ENCODE data around the gene ARSG.
A peak's percentile ranks its signal among the peaks of the same experiment; 100 is the strongest.
"Not testable (repeated sequence)": the region's sequence is repeated elsewhere in the genome, so short reads cannot be mapped to it uniquely, and the experiment has no call there.

Gene ARSG

DNA sequence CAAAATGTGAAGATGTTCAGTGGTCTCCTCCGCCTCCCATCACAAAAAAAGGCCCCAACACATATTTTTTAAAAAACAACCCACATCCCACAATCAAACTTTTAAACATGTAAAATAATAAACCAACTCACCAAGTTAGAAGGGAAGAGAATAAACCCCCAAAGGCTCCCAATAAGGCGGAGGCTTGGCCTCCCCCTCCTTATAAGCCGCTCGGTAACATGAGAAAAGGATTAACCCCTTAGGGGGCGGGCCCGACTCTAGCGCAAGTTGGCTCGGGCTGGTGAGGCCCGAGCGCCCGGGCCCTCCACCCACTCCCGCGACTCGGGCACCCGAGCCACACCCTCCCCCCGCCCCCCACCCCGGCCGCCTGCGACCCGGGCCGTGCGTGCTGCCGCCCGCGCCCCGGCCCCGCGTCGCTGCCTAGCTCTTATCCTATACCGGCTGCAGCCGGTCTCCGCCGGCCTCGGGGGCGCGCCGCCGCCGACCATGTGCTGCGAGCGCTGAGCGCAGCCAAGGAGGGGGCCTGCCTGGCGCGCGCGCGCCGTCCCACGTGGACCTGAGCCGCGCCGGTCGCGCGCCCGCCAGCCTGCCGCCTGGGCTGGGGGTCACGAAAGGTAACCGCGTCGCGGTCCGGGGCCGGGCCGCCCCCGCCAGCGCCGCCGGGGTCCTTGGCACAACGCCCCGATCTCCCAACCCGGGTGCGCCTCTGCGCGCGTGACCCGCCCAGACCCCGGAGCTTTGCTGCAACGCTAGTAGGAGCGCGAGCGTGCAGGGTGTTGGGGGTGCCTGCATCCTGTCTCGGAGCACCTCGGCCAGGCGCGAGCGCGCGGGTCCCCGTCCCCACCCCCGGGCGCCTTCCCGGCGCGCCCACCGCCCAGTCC is at the start of gene ARSG, which contains the start of gene SLC16A6:
TSS of gene ARSG (plus strand) at position 541 of the 881 bp plus-strand sequence. CDS start 15,999 bp downstream, outside the sequence.
TSS of gene SLC16A6 (minus strand) at position 173 of the 881 bp plus-strand sequence. CDS start 12,807 bp downstream, outside the sequence.
- H3K27me3 ChIP-seq (ENCODE audit: low read depth, low read length): peaks cover 14% of the 10 kb centered on the region
- H3K9me3 ChIP-seq (ENCODE audit: control insufficient read depth in 1 of 2, low read length in 2 of 2): no peaks in the 10 kb centered on the region
- peak within 1 kb of the TSS; percentile 52 to 87 for H3K4me3 ChIP-seq (ENCODE audit: low read depth in 1 of 2, low read length in 2 of 2)
- H3K27ac ChIP-seq (ENCODE audit: low read length): peak within 1 kb of the TSS; percentile 60
- no peaks in the 10 kb centered on the region for H3K36me3 ChIP-seq (ENCODE audit: control insufficient read depth in 1 of 2, insufficient read depth in 2 of 2, low read length in 2 of 2)
- H3K4me1 ChIP-seq (ENCODE audit: control insufficient read depth in 1 of 2, insufficient read depth in 2 of 2, low read length in 2 of 2): peaks cover 5 to 23% of the 10 kb centered on the region in 2 donors

DNA sequence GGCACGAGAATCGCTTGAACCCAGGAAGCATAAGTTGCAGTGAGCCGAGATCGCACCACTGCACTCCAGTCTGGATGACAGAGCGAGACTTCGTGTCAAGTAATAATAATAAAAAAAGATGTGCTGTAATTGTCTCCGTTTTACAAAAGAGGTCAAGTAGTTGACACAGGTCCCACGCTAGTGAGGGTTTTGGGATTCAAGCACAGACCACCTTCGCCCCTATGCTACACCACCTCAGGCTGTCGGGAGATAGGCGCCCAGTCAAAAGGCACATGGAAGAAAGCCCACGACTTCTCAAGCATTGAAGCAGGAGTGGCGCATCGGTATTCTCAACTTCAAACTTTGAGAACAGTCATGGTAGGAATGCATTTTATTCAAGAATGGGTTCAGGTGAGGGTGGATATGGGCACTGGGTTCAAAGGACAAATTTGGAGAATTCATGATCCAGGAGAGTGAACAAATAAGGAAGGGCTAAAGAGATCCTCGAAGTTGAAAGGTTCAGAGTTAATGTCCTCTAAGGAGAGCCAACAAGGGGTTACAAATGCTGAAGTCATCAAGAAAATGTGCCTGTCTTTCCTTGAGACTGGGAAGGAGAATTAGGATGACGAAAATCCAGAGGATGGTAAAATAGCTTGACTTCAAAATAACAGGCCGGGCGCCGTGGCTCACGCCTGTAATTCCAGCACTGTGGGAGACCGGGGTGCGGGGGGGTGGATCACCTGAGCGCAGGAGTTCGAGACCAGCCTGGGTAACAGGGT is 44.8 kb upstream of the ARSG start:
- Histone ChIP-seq H3K27ac (ENCODE audit: low read length) (no peak overlapping the region), H3K27me3 (ENCODE audit: low read depth, low read length) (no peaks in the 10 kb centered on the region), H3K4me3 (ENCODE audit: low read depth in 1 of 2, low read length in 2 of 2) (peak overlapping the region in 1 of 2 donors; percentile 80), H3K36me3 (ENCODE audit: control insufficient read depth in 1 of 2, insufficient read depth in 2 of 2, low read length in 2 of 2) (peaks cover under 1 to 8% of the 10 kb centered on the region in 2 donors), H3K9me3 (ENCODE audit: control insufficient read depth in 1 of 2, low read length in 2 of 2) (no peaks in the 10 kb centered on the region), H3K4me1 (ENCODE audit: control insufficient read depth in 1 of 2, insufficient read depth in 2 of 2, low read length in 2 of 2) (peaks cover 6 to 18% of the 10 kb centered on the region in 2 donors)

DNA sequence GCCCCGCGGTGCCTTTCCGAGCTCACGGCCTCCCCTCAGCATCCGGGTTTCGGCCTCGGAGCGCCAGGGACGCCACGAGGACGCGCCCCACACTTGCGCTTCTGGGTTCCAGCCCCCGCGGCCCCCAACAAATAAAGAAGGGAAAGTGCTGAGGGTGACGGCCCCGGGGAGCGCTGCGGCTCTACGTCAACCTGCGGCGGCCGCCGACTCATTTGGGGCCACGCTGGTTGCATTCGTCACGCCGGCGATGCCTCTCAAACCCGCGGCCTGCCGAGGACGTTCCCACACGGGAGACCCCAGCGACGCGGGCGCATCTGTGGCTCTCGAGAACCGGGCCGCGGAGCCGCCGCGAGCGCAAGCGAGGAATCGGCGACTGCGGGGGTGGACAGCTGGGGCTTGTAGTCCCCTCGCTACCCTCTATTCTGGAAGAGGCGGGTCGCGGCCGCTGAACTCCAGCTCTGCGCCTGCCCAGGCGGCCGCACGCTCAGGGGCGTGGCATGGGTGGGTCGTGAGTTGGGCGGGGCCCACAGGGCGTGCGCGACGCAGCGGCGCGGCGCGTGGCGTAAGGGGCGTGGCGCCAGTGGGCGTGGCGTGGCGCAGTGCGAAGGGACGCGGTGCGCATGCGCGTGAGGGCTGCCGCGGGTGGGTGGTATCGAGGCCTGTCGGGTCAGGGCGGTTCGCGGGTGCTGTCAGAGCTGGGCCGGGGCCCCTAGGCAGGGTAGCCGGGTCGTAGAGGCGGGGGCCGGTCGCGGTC is 43.7 kb upstream of the ARSG start, which contains the start of gene AMZ2:
TSS of gene AMZ2 (plus strand) at position 599 of the 754 bp plus-strand sequence. CDS start 2,145 bp downstream, outside the sequence.
- Histone ChIP-seq H3K4me3 (ENCODE audit: low read depth in 1 of 2, low read length in 2 of 2) (peak within 1 kb of the TSS; percentile 69 to 80), H3K36me3 (ENCODE audit: control insufficient read depth in 1 of 2, insufficient read depth in 2 of 2, low read length in 2 of 2) (peaks cover 5 to 9% of the 10 kb centered on the region in 2 donors), H3K27me3 (ENCODE audit: low read depth, low read length) (no peaks in the 10 kb centered on the region), H3K27ac (ENCODE audit: low read length) (peak within 1 kb of the TSS; percentile 95), H3K9me3 (ENCODE audit: control insufficient read depth in 1 of 2, low read length in 2 of 2) (no peaks in the 10 kb centered on the region), H3K4me1 (ENCODE audit: control insufficient read depth in 1 of 2, insufficient read depth in 2 of 2, low read length in 2 of 2) (peaks cover 6 to 18% of the 10 kb centered on the region in 2 donors)

DNA sequence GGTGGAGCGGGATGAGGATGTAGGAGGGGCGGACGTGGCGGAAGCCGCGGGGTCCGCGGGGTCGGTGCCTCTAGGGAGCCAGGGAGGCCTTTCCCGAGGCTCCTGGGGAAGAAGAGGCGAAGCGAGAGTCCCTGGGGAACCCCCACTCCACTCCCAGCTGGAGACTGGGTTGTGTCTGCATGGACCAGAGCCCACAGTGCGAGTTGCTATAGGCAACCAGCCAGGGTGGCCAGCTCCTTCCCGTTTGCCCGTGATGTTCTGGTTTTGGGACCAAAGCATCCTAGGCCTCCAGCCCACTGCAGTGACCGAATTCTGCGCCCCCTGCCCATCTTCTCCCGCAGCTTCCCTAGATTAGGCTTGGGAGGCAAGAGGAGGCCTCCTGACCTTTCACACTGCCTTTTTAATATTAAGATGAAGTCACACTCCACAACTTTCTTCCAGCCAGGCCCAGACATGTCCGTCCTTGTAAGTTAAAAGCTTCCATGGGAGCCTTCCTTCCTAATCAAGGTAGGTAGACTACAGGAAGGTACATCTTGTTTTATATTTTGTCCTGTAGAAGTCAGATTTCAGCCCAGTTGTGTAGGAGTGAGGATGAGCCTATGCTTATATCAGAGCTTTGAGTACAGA is 43.0 kb upstream of the ARSG start:
- H3K27ac ChIP-seq (ENCODE audit: low read length): peak overlapping the region; percentile 95
- H3K9me3 ChIP-seq (ENCODE audit: control insufficient read depth in 1 of 2, low read length in 2 of 2): no peaks in the 10 kb centered on the region
- peaks cover 6 to 18% of the 10 kb centered on the region in 2 donors for H3K4me1 ChIP-seq (ENCODE audit: control insufficient read depth in 1 of 2, insufficient read depth in 2 of 2, low read length in 2 of 2)
- no peaks in the 10 kb centered on the region for H3K27me3 ChIP-seq (ENCODE audit: low read depth, low read length)
- H3K36me3 ChIP-seq (ENCODE audit: control insufficient read depth in 1 of 2, insufficient read depth in 2 of 2, low read length in 2 of 2): peaks cover 9% of the 10 kb centered on the region in 2 donors
- peak overlapping the region; percentile 69 to 80 for H3K4me3 ChIP-seq (ENCODE audit: low read depth in 1 of 2, low read length in 2 of 2)

DNA sequence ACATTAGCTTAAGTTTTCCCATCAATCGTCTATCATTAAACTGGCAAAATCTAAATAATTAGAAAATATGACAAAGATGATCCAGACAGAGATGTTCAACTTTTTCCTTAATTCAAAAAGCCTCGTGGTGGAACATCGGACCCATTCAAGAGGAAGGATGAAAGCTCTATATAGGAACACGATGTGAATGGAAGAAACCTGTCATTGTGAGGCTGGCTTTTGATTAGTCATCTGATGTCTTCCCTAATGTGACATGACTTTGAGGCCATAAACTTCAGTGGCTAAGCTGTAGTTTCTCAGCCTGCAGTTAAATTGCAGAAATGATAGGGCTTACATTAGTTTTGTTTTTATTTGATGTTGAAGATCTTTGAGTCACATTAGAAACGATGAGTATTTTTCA is 42.4 kb upstream of the ARSG start:
- no peaks in the 10 kb centered on the region for H3K27me3 ChIP-seq (ENCODE audit: low read depth, low read length)
- no peaks in the 10 kb centered on the region for H3K9me3 ChIP-seq (ENCODE audit: control insufficient read depth in 1 of 2, low read length in 2 of 2)
- H3K27ac ChIP-seq (ENCODE audit: low read length): peak overlapping the region; percentile 95
- H3K4me3 ChIP-seq (ENCODE audit: low read depth in 1 of 2, low read length in 2 of 2): peak overlapping the region; percentile 69 to 80
- peaks cover 9 to 11% of the 10 kb centered on the region in 2 donors for H3K36me3 ChIP-seq (ENCODE audit: control insufficient read depth in 1 of 2, insufficient read depth in 2 of 2, low read length in 2 of 2)
- peaks cover 6 to 18% of the 10 kb centered on the region in 2 donors for H3K4me1 ChIP-seq (ENCODE audit: control insufficient read depth in 1 of 2, insufficient read depth in 2 of 2, low read length in 2 of 2)

DNA sequence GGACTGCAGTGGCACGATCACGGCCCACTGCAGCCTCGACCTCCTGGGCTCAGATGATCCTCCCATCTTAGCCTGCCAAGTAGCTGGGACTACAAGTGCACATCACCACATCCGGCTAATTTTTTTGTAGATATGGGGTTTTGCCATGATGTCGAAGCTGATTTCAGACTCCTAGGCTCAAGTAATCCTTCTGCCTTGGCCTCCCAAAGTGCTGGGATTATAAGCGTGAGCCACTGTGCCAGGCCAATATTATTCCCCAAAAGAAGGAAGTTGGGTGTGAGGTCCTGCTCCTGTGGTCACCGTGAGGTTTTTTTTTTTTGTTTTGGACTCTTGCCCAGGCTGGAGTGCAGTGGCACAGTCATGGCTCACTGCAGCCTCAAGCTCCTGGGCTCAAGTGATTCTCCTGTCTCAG is 41.9 kb upstream of the ARSG start:
- Histone ChIP-seq H3K4me3 (ENCODE audit: low read depth in 1 of 2, low read length in 2 of 2) (peak overlapping the region in 1 of 2 donors; percentile 80), H3K27ac (ENCODE audit: low read length) (peak overlapping the region; percentile 95), H3K27me3 (ENCODE audit: low read depth, low read length) (no peaks in the 10 kb centered on the region), H3K9me3 (ENCODE audit: control insufficient read depth in 1 of 2, low read length in 2 of 2) (no peaks in the 10 kb centered on the region), H3K4me1 (ENCODE audit: control insufficient read depth in 1 of 2, insufficient read depth in 2 of 2, low read length in 2 of 2) (peaks cover 6 to 18% of the 10 kb centered on the region in 2 donors), H3K36me3 (ENCODE audit: control insufficient read depth in 1 of 2, insufficient read depth in 2 of 2, low read length in 2 of 2) (peaks cover 9 to 14% of the 10 kb centered on the region in 2 donors)

DNA sequence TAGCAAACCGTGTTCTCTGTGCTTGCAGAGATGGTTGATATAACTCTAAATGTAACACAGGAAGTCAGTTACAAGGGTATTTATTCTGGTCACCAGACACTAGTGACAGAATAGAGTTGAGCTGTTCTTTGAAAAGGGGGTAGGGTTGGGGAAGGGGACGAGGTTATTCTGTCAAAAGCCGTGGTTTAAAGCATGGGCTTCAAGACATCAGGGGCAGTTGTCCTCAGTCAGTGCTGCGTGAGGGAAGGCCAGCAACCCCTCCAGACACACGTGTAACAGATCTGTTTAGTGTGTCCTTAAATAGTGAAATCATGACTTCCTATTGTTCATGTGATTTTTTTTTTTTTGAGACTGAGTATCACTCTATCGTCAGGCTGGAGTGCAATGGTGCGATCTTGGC is 37.9 kb upstream of the ARSG start:
- Histone ChIP-seq H3K4me1 (ENCODE audit: control insufficient read depth in 1 of 2, insufficient read depth in 2 of 2, low read length in 2 of 2) (peaks cover 5 to 12% of the 10 kb centered on the region in 2 donors), H3K36me3 (ENCODE audit: control insufficient read depth in 1 of 2, insufficient read depth in 2 of 2, low read length in 2 of 2) (peaks cover 9 to 26% of the 10 kb centered on the region in 2 donors)
- H3K27ac ChIP-seq (ENCODE audit: low read length); H3K27me3 ChIP-seq (ENCODE audit: low read depth, low read length); H3K9me3 ChIP-seq (ENCODE audit: control insufficient read depth in 1 of 2, low read length in 2 of 2); H3K4me3 ChIP-seq (ENCODE audit: low read depth in 1 of 2, low read length in 2 of 2): not testable (repeated sequence)

DNA sequence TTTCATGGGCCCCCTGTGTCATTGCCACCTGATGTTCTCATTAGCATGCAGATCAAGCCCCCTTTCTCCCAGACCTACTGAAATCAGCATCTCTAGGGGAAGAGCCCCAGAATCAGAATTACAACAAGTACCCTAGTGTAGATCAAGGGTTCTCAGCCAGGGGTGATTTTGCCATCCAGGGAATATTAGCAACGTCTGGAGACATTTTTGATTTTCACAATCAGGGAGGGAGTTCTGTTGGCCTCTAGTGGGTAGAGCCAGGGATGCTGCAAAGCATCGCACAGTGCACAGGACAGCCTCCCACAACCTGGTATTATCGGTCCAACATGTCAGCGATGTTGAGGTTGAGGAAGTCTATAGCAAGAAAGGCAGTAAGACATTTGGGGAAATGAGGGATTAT is 36.1 kb upstream of the ARSG start:
- Histone ChIP-seq H3K4me3 (ENCODE audit: low read depth in 1 of 2, low read length in 2 of 2) (no peak overlapping the region), H3K27me3 (ENCODE audit: low read depth, low read length) (no peaks in the 10 kb centered on the region), H3K36me3 (ENCODE audit: control insufficient read depth in 1 of 2, insufficient read depth in 2 of 2, low read length in 2 of 2) (peaks cover 9 to 26% of the 10 kb centered on the region in 2 donors), H3K9me3 (ENCODE audit: control insufficient read depth in 1 of 2, low read length in 2 of 2) (no peaks in the 10 kb centered on the region), H3K4me1 (ENCODE audit: control insufficient read depth in 1 of 2, insufficient read depth in 2 of 2, low read length in 2 of 2) (no peaks in the 10 kb centered on the region), H3K27ac (ENCODE audit: low read length) (no peak overlapping the region)

DNA sequence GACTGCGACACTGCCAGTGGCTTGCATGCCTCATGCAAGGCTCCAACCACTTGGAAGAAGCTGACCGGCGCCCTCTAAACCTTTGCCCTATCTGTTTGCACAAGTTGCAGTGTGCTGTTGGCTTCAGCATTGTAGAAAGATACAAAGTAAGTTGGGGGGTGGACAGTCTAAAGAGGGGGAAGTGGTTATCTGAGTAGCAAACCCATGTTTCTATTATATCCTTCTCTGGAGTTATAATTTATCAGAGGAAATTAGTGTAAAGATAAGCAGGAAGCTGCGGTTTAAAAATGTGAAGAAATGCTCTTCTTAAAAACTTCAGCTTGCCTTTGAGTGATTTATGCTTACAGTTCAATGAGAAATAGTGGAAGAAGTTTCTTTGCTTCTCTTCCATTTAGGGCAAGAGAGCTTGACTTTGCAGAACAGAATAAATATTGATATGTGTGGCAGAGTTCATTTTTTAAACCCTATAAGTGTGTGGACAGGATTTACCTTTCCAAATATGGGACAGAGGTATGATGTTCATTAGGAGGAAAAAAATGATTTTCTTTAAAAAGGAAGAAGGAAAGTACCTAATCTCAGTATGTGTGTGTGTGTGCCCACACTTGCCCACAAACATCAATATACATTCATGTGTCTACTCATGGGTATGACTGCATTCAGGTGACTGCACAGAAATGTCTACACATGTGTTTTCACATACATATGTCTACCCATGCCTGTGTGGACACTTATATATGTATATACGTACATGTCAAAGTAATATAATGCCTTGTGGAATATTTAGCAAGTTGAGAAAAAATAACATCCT is 35.4 kb upstream of the ARSG start:
- Histone ChIP-seq H3K9me3 (ENCODE audit: control insufficient read depth in 1 of 2, low read length in 2 of 2) (no peaks in the 10 kb centered on the region), H3K27me3 (ENCODE audit: low read depth, low read length) (no peaks in the 10 kb centered on the region), H3K36me3 (ENCODE audit: control insufficient read depth in 1 of 2, insufficient read depth in 2 of 2, low read length in 2 of 2) (peaks cover 9 to 22% of the 10 kb centered on the region in 2 donors), H3K4me3 (ENCODE audit: low read depth in 1 of 2, low read length in 2 of 2) (no peak overlapping the region), H3K27ac (ENCODE audit: low read length) (no peak overlapping the region), H3K4me1 (ENCODE audit: control insufficient read depth in 1 of 2, insufficient read depth in 2 of 2, low read length in 2 of 2) (no peaks in the 10 kb centered on the region)

DNA sequence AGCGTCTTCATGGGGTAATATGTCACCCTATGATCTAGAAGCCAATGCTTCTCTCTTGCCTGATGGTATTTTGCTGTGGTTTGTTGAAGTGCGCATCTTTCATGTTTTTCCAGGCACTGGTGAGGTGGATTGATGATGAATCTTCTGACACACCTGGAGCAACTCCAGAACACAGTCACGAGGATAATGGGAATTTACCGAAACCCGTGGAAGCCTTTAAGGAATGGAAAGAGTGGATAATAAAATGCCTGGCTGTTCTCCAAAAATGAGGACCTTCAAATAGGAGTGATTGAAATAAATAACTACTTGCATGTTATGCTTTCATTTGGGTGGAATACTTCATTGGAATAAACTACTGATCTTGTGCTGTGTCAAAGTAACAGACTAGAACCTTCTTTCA is 34.6 kb upstream of the ARSG start:
- not testable (repeated sequence) for H3K27ac ChIP-seq (ENCODE audit: low read length); H3K27me3 ChIP-seq (ENCODE audit: low read depth, low read length); H3K9me3 ChIP-seq (ENCODE audit: control insufficient read depth in 1 of 2, low read length in 2 of 2); H3K4me3 ChIP-seq (ENCODE audit: low read depth in 1 of 2, low read length in 2 of 2); H3K4me1 ChIP-seq (ENCODE audit: control insufficient read depth in 1 of 2, insufficient read depth in 2 of 2, low read length in 2 of 2)
- peaks cover 6 to 17% of the 10 kb centered on the region in 2 donors for H3K36me3 ChIP-seq (ENCODE audit: control insufficient read depth in 1 of 2, insufficient read depth in 2 of 2, low read length in 2 of 2)
